GM12892 (cell line): ENCODE measurements around the gene CCNK.

ENCODE experiments used
- DNase-seq: peaks from one replicate; pipeline ENCODE4 v3.0.0; 2011; ENCODE audit not compliant: insufficient read length
- FAIRE-seq: peaks from 2 replicates; lab custom pipeline; 2011; peaks lifted over from hg19 to GRCh38; lab: Jason Lieb, UNC
- POLR2A ChIP-seq: IDR thresholded peaks from 2 replicates; pipeline ENCODE4 v1.6.1; 2011; ENCODE audit warnings: low read depth, low read length, control low read depth
- POLR2AphosphoS5 ChIP-seq: IDR thresholded peaks from 2 replicates; pipeline ENCODE4 v1.6.1; 2011; ENCODE audit warnings: low read depth, low read length, control low read depth
- TAF1 ChIP-seq: IDR thresholded peaks from 2 replicates; pipeline ENCODE4 v1.6.1; 2011; ENCODE audit warnings: low read depth, mild to moderate bottlenecking, control low read depth, low read length, borderline replicate concordance

CCNK gene

GRCh38 chr14:99510556-99511139 is 29.4 kb downstream of the CCNK start:
- no peak for TF ChIP-seq POLR2AphosphoS5
- no peak for TF ChIP-seq TAF1
- TF ChIP-seq POLR2A: no peak
- FAIRE-seq: no peak
- DNase-seq: no peak

- no peak for FAIRE-seq
- no peak for TF ChIP-seq POLR2AphosphoS5
- no peak for TF ChIP-seq TAF1
- no peak for TF ChIP-seq POLR2A
- no peak for DNase-seq
Observed at GRCh38 chr14:99511421-99512109, 30.4 kb downstream of the CCNK start.

- no peak for FAIRE-seq
- TF ChIP-seq POLR2A (no peak), POLR2AphosphoS5 (no peak), TAF1 (no peak)
- DNase-seq: no peak
Observed at GRCh38 chr14:99512110-99512449, 30.9 kb downstream of the CCNK start.

GRCh38 chr14:99512571-99513182 is 31.5 kb downstream of the CCNK start:
- TF ChIP-seq POLR2A: no peak; the same call in 1 of the 2 replicates
- peak; percentile 47 for TF ChIP-seq POLR2AphosphoS5
- no peak for TF ChIP-seq TAF1
- no peak for FAIRE-seq
- no peak for DNase-seq

GRCh38 chr14:99513183-99513694 is 32.0 kb downstream of the CCNK start:
- no peak for TF ChIP-seq POLR2A
- TF ChIP-seq TAF1: no peak
- TF ChIP-seq POLR2AphosphoS5: no peak
- no peak for FAIRE-seq
- DNase-seq: no peak

GRCh38 chr14:99513946-99514551 is 32.8 kb downstream of the CCNK start:
- DNase-seq (no peak), FAIRE-seq (no peak)
- TF ChIP-seq TAF1 (no peak), POLR2A (no peak), POLR2AphosphoS5 (no peak)

- TF ChIP-seq POLR2A (no peak), POLR2AphosphoS5 (no peak), TAF1 (no peak)
- DNase-seq (no peak), FAIRE-seq (no peak)
Observed at GRCh38 chr14:99514552-99515300, 33.5 kb downstream of the CCNK start.

GRCh38 chr14:99515301-99516155 is 34.3 kb downstream of the CCNK start:
- FAIRE-seq (no peak), DNase-seq (no peak)
- TF ChIP-seq TAF1 (no peak), POLR2A (no peak), POLR2AphosphoS5 (no peak)

GRCh38 chr14:99516156-99516870 is 35.1 kb downstream of the CCNK start:
- no peak for TF ChIP-seq POLR2AphosphoS5
- no peak for TF ChIP-seq TAF1
- no peak for TF ChIP-seq POLR2A
- DNase-seq (no peak), FAIRE-seq (no peak)
